ENCODE measurements around the gene MOAP1. TPM values are rescaled to one million over a fixed set of nuclear protein-coding genes. Genes with fewer than 3 reads are reported as not detected.

MOAP1 gene
- total and polyA plus RNA-seq, 2 experiments from 2014 or later, result 8.6 to 21.6 TPM

DNA sequence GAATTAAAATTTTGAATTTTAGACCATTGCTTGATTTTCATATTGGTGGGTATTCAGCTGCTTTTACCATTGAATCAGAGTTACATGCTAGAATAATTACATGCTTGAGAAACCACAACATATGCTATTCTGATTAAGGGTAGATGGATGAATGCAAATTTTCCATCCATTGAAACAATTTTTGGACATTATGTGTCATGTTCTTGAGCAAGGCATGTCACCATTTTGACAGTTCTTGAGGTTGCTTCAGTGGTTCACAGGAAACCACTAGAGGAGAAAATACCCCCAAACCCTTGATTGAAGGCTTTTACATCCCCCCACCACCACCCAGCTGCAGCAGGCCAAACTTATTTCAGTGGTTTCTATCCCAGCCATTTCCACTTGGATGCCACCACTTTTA, 35.8 kb upstream of the MOAP1 start:
- Mint-ChIP-seq H3K4me3 (no peak overlapping the region), H3K9me3 (no peaks in the 10 kb centered on the region; the same call in 2 of the 3 replicates), H3K4me1 (no peaks in the 10 kb centered on the region), H3K27ac (no peak overlapping the region), H3K27me3 (ENCODE audit: insufficient read depth, low read depth, poor library complexity) (peaks cover 4% of the 10 kb centered on the region), H3K36me3 (ENCODE audit: low read depth) (peaks cover 52% of the 10 kb centered on the region)
- Histone ChIP-seq H3K4me1 (ENCODE audit: insufficient read depth) (no peaks in the 10 kb centered on the region), H3K79me2 (replicated peaks; ENCODE audit: insufficient read depth) (no peaks in the 10 kb centered on the region), H3K27ac (ENCODE audit: low read depth) (no peak overlapping the region), H2AFZ (no peak overlapping the region), H3K4me2 (no peak overlapping the region), H3K36me3 (ENCODE audit: insufficient read depth) (peaks cover 19% of the 10 kb centered on the region), H3K4me3 (no peak overlapping the region), H3K9me2 (ENCODE audit: insufficient read depth) (no peaks in the 10 kb centered on the region), H3F3A (replicated peaks; ENCODE audit: low read depth) (no peaks in the 10 kb centered on the region), H4K20me1 (replicated peaks; ENCODE audit: insufficient read depth) (no peaks in the 10 kb centered on the region), H3K27me3 (ENCODE audit: insufficient read depth) (no peaks in the 10 kb centered on the region)
- TF ChIP-seq JUNB (IDR thresholded peaks at IDR 0.05; ENCODE audit: unreplicated experiment) (no peak), CREB1 (CRISPR knock-in tag; IDR thresholded peaks at IDR 0.05; ENCODE audit: low read depth) (no peak), ZNF114 (CRISPR knock-in tag; IDR thresholded peaks at IDR 0.05) (no peak), ZNF331 (CRISPR knock-in tag; IDR thresholded peaks at IDR 0.05; ENCODE audit: low read depth) (no peak), NANOG (IDR thresholded peaks at IDR 0.05; ENCODE audit: borderline replicate concordance) (no peak), STAT1 (IDR thresholded peaks at IDR 0.05; ENCODE audit: unreplicated experiment) (no peak), ZNF462 (CRISPR knock-in tag; IDR thresholded peaks at IDR 0.05) (no peak), POLR2AphosphoS5 (IDR thresholded peaks at IDR 0.05; ENCODE audit: low read depth) (no peak), EZH2phosphoT487 (IDR thresholded peaks at IDR 0.05; ENCODE audit: unreplicated experiment) (no peak), EZH2 (IDR thresholded peaks at IDR 0.05; ENCODE audit: low read depth, unreplicated experiment) (no peak)
- TF ChIP-seq, protein P1, sequence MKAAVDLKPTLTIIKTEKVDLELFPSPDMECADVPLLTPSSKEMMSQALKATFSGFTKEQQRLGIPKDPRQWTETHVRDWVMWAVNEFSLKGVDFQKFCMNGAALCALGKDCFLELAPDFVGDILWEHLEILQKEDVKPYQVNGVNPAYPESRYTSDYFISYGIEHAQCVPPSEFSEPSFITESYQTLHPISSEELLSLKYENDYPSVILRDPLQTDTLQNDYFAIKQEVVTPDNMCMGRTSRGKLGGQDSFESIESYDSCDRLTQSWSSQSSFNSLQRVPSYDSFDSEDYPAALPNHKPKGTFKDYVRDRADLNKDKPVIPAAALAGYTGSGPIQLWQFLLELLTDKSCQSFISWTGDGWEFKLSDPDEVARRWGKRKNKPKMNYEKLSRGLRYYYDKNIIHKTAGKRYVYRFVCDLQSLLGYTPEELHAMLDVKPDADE (IDR thresholded peaks at IDR 0.05), result no peak
- TF ChIP-seq, protein P2, sequence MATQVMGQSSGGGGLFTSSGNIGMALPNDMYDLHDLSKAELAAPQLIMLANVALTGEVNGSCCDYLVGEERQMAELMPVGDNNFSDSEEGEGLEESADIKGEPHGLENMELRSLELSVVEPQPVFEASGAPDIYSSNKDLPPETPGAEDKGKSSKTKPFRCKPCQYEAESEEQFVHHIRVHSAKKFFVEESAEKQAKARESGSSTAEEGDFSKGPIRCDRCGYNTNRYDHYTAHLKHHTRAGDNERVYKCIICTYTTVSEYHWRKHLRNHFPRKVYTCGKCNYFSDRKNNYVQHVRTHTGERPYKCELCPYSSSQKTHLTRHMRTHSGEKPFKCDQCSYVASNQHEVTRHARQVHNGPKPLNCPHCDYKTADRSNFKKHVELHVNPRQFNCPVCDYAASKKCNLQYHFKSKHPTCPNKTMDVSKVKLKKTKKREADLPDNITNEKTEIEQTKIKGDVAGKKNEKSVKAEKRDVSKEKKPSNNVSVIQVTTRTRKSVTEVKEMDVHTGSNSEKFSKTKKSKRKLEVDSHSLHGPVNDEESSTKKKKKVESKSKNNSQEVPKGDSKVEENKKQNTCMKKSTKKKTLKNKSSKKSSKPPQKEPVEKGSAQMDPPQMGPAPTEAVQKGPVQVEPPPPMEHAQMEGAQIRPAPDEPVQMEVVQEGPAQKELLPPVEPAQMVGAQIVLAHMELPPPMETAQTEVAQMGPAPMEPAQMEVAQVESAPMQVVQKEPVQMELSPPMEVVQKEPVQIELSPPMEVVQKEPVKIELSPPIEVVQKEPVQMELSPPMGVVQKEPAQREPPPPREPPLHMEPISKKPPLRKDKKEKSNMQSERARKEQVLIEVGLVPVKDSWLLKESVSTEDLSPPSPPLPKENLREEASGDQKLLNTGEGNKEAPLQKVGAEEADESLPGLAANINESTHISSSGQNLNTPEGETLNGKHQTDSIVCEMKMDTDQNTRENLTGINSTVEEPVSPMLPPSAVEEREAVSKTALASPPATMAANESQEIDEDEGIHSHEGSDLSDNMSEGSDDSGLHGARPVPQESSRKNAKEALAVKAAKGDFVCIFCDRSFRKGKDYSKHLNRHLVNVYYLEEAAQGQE (IDR thresholded peaks at IDR 0.05; ENCODE audit: unreplicated experiment), result no peak
- TF ChIP-seq, protein P3, sequence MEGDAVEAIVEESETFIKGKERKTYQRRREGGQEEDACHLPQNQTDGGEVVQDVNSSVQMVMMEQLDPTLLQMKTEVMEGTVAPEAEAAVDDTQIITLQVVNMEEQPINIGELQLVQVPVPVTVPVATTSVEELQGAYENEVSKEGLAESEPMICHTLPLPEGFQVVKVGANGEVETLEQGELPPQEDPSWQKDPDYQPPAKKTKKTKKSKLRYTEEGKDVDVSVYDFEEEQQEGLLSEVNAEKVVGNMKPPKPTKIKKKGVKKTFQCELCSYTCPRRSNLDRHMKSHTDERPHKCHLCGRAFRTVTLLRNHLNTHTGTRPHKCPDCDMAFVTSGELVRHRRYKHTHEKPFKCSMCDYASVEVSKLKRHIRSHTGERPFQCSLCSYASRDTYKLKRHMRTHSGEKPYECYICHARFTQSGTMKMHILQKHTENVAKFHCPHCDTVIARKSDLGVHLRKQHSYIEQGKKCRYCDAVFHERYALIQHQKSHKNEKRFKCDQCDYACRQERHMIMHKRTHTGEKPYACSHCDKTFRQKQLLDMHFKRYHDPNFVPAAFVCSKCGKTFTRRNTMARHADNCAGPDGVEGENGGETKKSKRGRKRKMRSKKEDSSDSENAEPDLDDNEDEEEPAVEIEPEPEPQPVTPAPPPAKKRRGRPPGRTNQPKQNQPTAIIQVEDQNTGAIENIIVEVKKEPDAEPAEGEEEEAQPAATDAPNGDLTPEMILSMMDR (conservative IDR thresholded peaks at IDR 0.05; ENCODE audit: low read depth in 2 of 2), result no peak
- DNase-seq (ENCODE audit: low spot score) (no peak), ATAC-seq (no peak)

Data from GM23338 (cell line).